Activated CD4-positive, alpha-beta T cell treated with anti-CD3 and anti-CD28 coated beads, Interleukin-2, amount 50 U/mL, for 24 hours (primary cell): ENCODE data around the gene C11orf58.
A peak's percentile ranks its signal among the peaks of the same experiment; 100 is the strongest.

Source experiments
- DNase-seq, 2 donors: peaks; one replicate each; pipeline ENCODE4 v3.0.0-alpha.2; 2020; ENCODE audit warnings: low read depth in 1 of 2, low spot score in 1 of 2

Gene C11orf58

DNA sequence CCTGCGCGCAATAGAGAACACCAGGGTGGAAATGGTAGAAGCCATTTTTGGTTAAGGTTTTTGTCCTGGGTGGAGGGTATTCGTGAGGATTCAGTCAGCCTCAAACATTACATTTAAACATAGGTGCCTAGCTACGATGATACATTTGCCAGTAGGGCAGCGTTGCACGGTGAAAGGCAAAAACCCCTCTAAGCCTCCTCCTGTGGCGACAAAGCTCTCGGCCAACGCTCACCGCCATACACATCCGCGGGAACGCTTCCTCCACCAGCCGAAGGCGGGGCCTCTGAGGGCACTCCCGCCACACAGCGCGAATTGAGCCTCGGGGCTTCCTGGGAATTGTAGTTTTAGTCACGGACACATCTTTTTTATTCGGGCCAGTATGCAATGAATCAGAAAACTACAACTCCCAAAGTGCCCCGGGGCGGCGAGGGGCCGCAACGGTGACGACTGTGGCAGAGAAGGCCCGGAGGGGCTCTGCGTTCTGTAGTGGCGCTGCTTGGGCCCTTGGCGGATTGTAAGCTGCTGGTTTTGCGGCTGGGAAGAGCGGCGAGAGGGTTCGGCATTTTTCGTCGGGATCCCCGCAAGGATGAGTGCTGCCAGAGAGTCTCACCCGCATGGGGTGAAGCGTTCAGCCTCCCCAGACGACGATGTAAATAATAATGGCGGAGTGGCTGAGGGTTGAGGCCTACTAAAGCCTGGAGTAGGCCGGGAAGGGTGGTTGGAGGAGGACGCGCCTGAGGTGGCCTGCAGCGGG, at the start of gene C11orf58:
C11orf58 (plus strand) TSS at position 455 of the 754 bp plus-strand sequence; CDS start at position 587, 132 bp downstream.
- peak; percentile 85 to 92 for DNase-seq

DNA sequence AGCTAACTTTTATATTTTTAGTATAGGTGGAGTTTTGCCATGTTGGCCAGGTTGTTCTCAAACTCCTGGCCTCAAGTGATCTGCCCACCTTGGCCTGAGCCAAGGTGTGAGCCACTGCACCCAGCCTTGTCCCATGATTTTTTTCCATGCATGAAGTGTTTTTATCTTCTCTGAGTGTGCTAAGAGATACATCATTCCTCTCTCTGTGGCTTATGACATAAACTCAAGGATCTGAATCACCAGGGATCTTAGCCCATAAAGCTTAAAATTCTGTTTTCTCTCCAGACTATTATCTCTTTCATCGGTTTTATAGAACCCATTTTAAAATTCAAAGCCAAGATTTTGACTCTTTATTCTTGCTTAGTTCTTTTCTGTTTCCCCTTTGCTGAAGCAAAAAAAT, 48.4 kb upstream of the C11orf58 start:
- DNase-seq, result no peak

DNA sequence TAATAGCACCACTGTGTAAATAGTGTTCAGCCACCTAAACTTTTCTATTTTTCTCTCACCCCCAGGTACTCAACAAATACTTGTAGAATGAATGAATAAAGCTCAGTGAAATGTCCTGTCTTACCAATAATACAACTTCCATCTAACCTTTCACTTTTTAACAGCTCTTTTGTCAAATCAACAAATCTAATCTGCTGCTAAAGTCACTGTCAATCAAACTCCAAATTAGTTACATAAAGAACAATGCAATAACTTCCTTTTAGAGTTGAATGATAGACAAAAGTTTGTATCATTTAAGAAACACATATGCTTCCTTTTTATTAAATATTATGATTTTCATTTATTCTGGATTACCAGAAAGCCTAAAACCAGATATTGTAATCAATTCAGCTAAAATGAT, 34.7 kb upstream of the C11orf58 start:
- no peak for DNase-seq

DNA sequence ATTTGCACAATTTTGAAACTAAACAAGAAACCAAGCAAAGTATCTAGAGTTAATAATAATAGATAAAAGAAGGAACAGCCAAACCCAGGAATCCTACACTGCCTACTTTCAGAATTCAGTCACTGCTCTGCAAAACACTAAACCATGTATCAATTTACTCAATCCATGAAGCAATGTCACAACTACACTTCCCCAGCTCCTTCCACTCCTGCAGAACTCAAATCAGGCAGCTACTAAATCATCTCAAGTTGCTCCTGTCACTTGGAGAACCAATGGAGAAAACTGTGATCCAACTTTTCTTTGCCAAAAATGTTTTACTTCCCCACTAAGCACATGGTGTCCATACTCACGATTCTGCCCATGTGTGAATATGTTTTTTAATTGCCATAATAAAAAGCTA, 24.9 kb upstream of the C11orf58 start:
- DNase-seq, result no peak

DNA sequence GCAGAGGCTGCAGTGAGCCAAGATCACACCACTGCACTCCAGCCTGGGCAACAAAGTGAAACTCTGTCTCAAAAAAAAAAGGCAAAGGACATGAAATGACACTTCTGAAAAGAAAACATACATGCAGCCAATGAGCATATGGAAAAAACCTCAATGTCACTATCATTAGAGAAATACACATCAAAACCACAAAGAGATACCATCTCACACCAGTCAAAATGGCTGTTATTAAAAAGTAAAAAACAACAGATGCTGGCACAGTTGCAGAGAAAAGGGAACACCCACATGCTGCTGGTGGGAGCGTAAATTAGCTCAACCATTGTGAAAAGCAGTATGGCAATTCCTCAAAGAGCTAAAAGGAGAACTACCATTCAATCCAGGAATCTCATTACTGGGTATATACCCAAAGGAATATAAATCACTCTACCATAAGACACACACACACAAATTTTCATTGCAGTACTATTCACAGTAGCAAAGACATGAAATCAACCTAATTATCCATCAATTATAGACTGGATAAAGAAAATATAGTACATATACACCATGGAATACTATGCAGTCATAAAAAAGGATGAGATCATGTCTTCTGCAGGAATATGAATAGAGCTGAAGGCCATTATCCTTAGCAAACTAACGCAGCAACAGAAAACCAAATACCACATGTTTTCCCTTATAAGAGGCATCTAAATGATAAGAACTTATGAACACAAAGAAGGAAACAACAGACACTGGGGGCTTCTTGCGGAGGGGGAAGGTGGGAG, 15.7 kb upstream of the C11orf58 start:
- DNase-seq, result no peak

DNA sequence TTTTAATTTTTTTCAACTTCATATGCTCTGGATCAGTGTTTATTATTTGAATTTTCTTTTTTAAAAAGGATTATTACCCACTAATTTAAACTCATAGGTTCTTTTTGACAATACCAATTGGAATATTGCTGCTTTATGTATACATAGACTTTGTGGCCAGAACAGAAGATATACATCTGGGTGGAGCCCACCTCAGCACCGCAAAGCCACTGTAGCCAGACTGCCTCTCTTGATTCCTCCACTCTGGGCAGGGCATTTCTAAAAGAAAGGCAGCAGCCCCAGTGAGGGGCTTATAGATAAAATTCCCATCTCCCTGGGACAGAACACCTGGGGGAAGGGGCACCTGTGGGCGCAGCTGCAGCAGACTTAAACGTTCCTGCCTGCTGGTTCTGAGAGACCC, 10.6 kb upstream of the C11orf58 start:
- DNase-seq, result no peak

DNA sequence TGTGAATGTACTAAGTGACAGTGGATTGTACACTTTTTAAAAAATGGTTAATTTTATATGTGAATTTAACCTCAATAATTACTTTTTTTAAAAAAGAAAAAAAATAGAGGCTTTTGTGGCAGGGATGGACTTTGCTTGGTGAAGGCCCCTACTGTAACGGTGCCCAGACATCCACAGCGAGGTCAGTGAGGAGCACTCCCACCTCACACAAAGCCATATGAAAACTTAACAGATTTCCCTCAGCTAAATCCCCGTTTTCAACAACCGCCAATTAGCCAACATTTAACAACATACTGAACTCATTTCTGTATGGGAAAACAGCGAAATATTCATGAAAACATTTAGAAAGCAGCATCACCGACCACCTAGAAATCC, 642 bp upstream of the C11orf58 start:
- no peak for DNase-seq

DNA sequence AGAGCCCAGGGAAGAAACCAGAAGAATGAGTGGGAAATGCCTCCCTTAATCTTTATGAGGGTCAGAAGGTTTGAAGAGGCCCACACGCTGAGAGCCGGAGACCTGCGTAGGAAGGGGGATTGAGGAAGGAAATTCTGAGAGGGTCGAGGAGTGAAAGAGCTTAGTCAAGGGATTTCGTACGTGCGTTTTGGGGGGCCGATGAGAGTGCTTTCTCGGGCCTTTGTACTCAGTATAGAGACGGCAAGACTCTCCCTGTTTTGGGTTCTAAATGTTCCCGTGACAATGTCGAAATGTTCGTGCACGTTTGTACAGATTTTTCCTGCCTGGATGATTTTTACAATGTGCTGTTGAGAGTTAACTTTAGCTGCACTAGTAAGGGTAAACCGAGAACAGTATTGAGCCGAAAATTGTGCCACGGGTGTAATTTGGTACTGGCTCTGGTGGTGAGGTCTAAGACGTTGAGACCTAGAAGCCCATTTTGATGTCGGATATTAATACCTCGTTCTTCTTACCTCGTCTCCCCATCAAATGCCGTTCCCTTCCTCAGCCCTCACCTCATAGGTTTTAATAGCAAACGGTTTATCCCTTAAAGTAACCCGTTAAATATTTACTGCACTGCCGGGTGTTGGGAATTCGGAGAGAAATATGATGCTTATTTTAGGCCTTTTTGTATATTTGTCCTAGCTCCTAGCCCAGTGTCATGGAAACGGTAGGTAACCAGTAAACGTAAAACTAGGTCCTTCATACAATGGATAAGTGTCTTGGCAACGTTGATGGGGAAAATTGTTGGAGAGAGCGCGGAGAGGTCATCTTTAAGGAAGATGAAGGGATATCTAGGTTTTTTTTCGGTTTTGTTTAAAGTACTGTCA, 734 bp downstream of the C11orf58 start:
- DNase-seq, result no peak

DNA sequence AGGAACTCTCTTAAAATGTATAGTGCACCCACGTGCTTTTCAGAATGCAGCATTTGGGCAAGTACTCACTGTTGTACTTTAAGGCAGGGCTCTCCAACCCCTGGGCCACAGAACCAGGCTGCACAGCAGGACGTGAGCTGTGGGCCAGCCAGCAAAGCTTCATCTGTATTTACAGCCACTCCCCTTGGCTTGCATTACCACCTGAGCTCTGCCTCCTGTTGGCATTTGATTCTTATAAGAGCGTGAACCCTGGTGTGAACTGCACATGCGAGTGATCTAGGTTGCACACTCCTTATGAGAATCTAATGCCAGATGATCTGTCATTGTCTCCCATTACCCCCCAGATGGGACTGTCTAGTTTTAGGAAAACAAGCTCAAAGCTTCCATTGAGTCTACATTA, 3.0 kb downstream of the C11orf58 start:
- no peak for DNase-seq

DNA sequence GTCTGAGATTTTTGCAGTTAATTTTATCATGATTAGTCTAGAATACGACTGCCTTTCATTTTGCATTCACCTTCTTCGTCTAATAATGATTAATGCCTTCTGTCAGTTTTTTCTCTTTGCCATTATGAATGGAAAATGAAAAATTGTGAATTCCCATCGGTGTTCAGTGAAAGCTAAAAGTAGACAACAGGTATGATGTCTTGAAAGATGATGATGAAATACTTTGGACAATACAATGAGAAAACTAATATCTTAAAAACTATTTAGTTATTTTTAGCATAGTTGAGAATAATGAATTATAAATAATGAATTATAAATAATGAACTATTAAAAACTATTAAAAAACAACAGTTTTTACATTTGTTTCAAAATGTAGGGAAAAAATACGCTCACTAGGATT, 5.0 kb downstream of the C11orf58 start:
- DNase-seq, result no peak

DNA sequence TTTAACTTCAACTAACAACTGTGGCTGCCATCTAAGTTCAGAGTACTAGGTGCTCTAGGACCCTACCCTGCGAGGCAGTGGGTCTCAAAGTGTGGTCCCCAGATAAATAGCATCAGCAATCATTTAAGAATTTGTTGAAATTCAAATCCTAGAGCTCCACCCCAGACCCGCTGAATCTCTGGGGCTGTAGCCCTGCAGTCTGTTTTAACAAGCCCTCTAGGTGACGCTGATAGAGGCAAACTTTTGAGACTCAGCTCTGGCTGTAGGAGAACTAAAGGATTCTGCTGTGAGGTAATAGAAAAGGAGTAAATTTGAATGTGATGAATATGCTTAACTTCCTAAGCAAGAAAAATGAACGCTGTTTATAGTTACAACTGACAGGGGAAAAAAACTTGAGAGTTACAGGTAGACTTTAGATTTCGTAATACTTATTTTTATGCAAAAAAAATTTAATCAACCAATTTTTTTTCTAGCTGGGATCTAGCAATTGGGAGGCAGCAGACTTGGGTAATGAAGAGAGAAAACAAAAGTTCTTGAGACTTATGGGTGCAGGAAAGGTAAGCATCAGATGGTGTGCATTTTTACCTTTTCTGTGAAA, 5.8 kb downstream of the C11orf58 start:
- DNase-seq, result no peak

DNA sequence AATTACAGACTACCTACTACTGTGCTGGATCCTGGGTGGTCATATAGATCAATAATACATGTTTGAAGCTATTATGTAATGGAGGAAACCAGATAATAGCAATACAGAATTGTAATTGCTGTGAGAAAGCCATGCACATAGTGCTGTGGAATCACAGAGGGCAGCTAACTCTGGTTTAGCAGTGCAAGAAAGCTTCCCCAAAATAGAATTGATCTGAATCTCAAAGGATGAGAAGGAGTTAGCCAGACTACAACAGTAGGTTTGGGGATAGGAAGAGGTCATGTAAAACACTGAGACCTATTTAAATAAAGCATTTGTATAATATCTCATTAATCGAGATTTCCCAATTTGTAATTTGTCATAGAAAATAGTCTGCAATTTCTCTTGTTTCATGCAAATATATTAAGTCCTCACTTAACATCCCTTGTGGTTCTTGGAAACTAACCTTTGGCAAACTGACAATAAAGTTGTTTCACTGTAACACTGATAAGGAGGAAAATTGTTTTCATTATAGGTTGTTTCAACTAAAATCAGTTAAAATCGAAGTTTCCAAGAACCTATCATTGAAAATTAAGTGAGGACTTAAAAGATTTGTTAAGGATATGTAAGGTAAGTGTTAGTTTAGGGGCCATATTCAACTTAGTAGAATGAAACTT, 7.6 kb downstream of the C11orf58 start:
- no peak for DNase-seq

DNA sequence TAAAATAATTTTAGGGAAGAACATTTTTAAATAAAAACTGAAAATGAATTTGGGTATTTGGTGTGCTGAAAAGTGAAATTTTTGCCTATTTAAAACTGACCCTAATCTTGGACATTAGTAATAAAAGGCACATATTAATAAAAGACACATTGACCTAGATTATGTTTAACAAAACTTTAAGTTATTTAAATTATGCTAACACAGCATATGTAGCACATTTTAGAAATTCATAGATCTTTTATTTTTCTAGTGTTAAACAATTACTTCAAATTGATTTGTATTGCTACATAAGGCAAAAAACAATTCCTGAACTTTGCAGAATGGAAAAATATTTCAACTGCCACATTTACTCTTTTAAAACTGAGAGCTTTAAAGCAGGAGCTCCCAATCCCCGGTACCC, 10.6 kb downstream of the C11orf58 start:
- DNase-seq, result no peak

DNA sequence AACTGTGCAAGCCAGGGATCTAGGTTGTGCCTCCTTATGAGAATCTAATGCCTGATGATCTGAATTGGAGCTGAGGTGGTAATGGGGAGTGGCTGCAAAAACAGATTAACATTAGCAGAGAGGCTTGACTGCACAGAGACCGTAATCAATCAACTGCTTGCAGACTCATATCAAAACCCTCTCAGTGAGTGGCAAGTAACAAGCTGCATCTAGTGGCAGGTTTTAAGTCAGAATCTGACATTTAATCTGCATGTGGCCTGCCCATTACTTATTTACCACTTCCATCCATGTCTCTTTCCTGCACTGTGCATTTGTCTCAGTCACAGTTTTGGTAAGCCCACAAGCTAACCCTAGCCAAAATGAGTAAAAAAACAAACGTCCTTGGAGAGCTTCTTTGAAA, 11.2 kb downstream of the C11orf58 start:
- DNase-seq, result no peak

DNA sequence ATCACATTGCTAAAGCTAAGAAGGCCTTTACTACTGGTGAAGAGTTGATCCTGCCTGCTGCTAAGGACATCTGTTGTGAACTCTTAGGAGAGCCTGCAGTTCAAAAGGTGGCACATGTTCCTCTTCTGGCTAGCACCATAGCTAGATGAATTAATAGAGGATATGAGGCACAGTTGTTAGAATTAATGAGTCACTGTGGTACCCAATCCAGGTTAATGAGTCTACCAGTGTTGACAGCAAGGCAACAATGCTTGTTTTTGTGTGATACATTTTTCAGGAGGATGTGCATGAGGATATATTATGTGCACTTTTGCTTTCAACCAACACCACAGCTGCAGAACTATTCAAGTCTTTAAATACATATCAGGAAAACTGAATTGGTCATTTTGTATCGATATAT, 12.0 kb downstream of the C11orf58 start:
- DNase-seq, result no peak

DNA sequence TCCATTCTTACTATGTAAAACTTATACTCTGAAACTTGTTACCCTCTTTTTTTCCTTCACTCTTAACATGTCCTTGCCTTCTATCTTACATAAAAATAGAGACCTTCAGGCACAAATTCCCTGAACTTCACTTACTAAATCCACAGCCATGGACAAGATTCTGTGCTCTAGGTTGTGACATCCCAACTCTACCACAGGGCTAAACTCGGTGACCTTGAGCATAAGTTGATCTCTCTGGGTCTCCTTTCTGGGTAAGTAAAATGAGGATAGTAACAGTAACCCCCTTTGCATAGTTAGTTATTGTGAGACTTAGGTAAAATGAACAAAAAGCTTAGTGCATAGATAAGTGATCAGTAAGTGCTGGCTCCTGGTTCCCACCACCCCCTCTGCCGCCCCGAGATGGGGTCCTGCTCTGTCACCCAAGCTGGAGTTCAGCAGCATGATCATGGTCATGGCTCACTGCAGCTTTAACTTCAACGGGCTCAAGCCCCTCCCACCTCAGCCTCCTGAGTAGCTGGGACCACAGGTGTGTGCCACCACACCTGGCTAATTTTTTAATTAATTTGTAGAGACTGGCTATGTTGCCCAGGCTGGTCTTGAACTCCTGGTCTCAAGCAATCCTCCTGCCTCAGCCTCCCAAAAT, 20.1 kb downstream of the C11orf58 start:
- DNase-seq, result no peak

DNA sequence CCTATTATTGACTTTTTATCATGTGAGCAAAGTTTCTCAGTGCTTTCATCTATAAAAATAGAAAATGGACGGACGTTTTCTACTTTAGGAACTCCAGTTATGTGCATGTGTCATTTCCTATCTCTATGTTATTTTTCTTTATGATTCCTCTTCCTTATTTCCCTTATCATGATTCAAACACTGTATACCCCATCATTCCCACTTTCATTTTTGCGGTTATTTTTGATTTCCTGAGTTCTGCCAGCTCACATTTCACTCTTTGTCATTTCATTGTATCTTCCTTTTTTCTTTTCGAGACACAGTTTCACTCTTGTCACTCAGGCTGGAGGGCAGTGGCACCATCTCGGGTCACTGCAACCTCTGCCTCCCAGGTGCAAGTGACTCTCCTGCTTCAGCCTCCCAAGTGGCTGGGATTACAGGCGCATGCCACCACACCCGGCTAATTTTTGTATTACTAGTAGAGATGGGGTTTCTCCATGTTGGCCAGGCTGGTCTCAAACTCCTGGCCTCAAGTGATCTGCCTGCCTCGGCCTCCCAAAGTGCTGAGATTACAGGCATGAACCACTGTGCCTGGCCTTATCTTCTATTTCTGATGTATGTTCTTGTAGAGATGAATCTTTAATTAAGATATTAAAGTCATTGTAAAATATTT, 21.5 kb downstream of the C11orf58 start:
- DNase-seq, result no peak

DNA sequence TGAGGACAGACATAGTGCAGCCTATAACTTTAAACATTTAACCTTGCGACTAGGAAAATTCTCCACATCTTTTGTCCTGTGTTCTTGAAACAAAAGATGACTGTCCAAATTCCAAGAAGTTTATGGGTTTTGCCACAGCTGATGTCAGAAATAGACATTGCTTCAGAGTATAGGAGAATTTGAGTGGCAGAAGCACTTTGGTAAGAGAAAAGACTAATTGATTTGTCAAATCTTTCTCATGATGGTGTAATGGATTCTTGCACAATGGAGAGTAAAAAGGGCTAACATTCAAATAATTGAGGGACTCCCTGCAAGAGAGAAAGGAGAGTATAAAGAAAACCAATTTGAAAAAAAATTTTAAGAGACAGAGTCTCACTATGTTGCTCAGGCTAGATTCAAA, 25.3 kb downstream of the C11orf58 start:
- DNase-seq, result no peak

DNA sequence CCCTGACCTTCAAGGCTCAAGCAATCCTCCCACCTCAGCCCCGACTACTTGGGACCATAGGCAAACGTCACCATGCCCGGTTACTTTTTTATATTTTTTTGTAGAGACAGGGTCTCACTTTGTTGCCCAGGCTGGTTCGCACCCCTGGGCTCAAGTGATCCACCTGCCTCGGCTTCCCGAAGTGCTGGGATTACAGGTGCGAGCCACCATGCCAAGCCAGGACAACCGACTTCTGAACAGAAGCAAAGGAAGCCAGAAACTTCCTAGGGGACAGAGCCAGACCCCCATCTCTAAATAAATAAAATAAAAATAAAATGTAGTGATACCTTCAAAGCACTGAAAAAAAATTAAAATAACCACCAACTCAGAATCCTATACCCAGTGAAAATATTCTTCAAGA, 26.4 kb downstream of the C11orf58 start:
- DNase-seq, result no peak

DNA sequence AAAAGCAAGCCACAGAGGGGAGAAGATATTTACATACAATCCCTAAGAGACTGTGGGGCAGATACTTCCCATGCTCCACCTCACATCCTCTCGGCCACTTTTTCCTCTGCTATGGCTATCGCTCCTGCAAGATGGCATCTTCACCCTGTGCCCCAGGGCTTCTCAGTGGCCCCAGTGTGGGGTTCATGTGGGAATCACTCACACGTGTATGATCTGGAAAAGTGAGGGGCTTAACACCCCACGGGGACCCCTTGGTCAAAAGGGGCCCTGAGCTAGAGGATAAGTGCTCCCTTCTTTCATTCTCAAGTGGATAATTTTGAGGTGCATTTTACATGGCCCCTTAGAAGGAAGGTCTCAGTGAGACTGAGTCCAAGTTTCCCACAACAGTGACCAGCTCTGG, 28.7 kb downstream of the C11orf58 start:
- no peak for DNase-seq
